HuH-7.5 (cell line): Measurements from ENCODE around the gene FOXC1.

Experiments
- DNase-seq: peaks from one replicate; pipeline ENCODE4 v3.0.0; 2011; ENCODE audit warnings: low spot score

The FOXC1 gene

GRCh38 chr6:1600063-1600763 is 9.5 kb upstream of the FOXC1 start:
- DNase-seq = no peak

- DNase-seq = no peak
Measured at GRCh38 chr6:1600764-1601157, 9.0 kb upstream of the FOXC1 start.

GRCh38 chr6:1601158-1602048 is 8.3 kb upstream of the FOXC1 start:
- DNase-seq = no peak

GRCh38 chr6:1602049-1602713 is 7.5 kb upstream of the FOXC1 start:
- no peak for DNase-seq

- no peak for DNase-seq
Measured at GRCh38 chr6:1603708-1604107, 6.0 kb upstream of the FOXC1 start.

GRCh38 chr6:1604158-1605003 is 5.3 kb upstream of the FOXC1 start:
- peak; percentile 86 for DNase-seq

- no peak for DNase-seq
Measured at GRCh38 chr6:1605004-1605892, 4.5 kb upstream of the FOXC1 start.

GRCh38 chr6:1605893-1606779 is 3.6 kb upstream of the FOXC1 start:
- DNase-seq = no peak

GRCh38 chr6:1606780-1607515 is 2.8 kb upstream of the FOXC1 start:
- no peak for DNase-seq

GRCh38 chr6:1607516-1608221 is 2.0 kb upstream of the FOXC1 start:
- DNase-seq = no peak

GRCh38 chr6:1608222-1609040 is 1.3 kb upstream of the FOXC1 start:
- DNase-seq = no peak

GRCh38 chr6:1609041-1609647 is 571 bp upstream of the FOXC1 start:
- DNase-seq = no peak

- no peak for DNase-seq
Measured at GRCh38 chr6:1610497-1611321, 994 bp downstream of the FOXC1 start.

GRCh38 chr6:1611322-1611571 is 1.5 kb downstream of the FOXC1 start:
- peak; percentile 83 for DNase-seq

- DNase-seq = peak; percentile 70
Measured at GRCh38 chr6:1611572-1612298, 2.0 kb downstream of the FOXC1 start.
